ENCODE measurements around the gene SOX6.

Gene SOX6

GRCh38 chr11:15947681-15948648 lies 408.4 kb downstream of the SOX6 start:
- H3K9ac ChIP-seq: no peak overlapping the region
- no peak overlapping the region for H3K27ac ChIP-seq
- peaks cover 12 to 24% (median 20%) of the 10 kb centered on the region in 11 experiments; a peak in 21 of 22 replicates for H3K9me3 ChIP-seq (replicated peaks in 1 of 11)
- no peak overlapping the region for H3K4me2 ChIP-seq
- TF ChIP-seq Cebpa-rat (IDR thresholded peaks at IDR 0.05): no peak
- no peaks in the 10 kb centered on the region for H3K27me3 ChIP-seq
- H3K4me1 ChIP-seq: no peaks in the 10 kb centered on the region
- no peak overlapping the region for H3K4me3 ChIP-seq
- no peaks in the 10 kb centered on the region for H3K36me3 ChIP-seq
- no peaks in the 10 kb centered on the region for H4K20me1 ChIP-seq

GRCh38 chr11:15945726-15946125 lies 410.6 kb downstream of the SOX6 start:
- Histone ChIP-seq H3K27ac (no peak overlapping the region), H3K4me1 (no peaks in the 10 kb centered on the region), H3K9ac (no peak overlapping the region), H3K27me3 (no peaks in the 10 kb centered on the region), H3K9me3 (replicated peaks in 1 of 11) (peaks cover 21 to 33% (median 29%) of the 10 kb centered on the region in 11 experiments), H4K20me1 (no peaks in the 10 kb centered on the region), H3K4me2 (no peak overlapping the region), H3K4me3 (no peak overlapping the region), H3K36me3 (no peaks in the 10 kb centered on the region)
- TF ChIP-seq Cebpa-rat (IDR thresholded peaks at IDR 0.05): no peak

DNA sequence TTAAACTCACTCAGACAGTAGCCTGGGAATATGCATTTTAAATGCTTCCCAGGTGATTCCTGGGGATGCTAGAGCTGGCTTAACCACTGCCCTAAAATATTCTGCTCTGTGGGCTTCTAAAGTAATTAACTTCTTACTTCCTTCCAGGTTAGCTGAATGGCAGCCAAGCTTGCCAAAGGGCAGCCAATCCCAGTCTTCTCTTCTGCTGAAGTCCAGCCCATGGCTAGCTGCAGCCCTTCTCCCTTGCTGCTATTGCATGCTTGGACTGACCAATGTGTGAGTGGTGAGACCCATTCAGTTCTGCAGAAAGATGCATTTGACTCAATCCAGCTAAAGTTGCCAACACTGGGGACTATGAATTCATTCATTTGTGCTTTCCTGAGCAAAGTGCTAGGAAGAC lies 411.9 kb downstream of the SOX6 start:
- Histone ChIP-seq H3K4me1 (no peaks in the 10 kb centered on the region), H3K4me3 (no peak overlapping the region), H4K20me1 (no peaks in the 10 kb centered on the region), H3K27ac (no peak overlapping the region), H3K9ac (no peak overlapping the region), H3K27me3 (no peaks in the 10 kb centered on the region), H3K4me2 (no peak overlapping the region), H3K9me3 (replicated peaks in 1 of 11) (peaks cover 22 to 41% (median 30%) of the 10 kb centered on the region in 11 experiments), H3K36me3 (no peaks in the 10 kb centered on the region)
- no peak for TF ChIP-seq Cebpa-rat (IDR thresholded peaks at IDR 0.05)

DNA sequence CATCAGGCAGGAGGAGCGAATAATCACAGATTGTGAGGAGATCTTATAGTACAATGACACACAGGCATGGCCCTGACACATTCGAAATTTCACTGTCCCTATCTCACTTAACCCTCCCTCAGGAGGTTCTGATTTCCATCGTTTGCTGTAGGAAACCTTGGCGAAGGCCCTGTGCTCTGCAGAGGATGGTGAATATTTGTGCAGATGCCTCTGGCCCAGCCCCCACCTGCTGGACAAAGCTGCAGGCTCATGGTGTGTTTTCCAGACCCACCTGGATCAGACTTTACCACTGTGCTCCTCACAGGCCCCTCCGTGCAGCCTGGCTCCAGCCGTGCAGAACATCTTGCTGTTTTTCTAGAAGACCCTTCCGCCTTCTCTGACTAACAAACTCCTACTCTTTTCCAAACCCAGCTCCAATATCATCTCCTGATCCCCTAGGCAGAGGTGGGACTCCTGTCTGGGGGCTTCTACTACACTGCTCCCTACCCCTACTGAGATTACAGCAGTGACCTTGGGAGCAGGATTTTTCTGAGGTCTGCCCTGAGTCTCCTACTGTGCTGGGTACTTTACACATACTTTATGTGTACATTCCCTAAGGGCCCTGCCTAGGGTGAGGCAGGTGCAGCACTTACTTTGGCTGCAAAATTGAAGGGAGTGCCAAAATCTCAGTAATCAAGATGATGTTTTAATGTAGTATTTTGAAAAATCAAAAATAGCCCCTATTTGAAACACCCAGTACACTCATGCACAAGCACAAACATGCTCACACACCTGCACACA lies 412.7 kb downstream of the SOX6 start:
- no peak overlapping the region for H3K4me3 ChIP-seq
- no peak overlapping the region for H3K27ac ChIP-seq
- H3K36me3 ChIP-seq: no peaks in the 10 kb centered on the region
- no peak overlapping the region for H3K9ac ChIP-seq
- H3K9me3 ChIP-seq (replicated peaks in 1 of 11): peaks cover 22 to 47% (median 30%) of the 10 kb centered on the region in 11 experiments
- H4K20me1 ChIP-seq: no peaks in the 10 kb centered on the region
- no peaks in the 10 kb centered on the region for H3K4me1 ChIP-seq
- H3K4me2 ChIP-seq: no peak overlapping the region
- no peak for TF ChIP-seq Cebpa-rat (IDR thresholded peaks at IDR 0.05)
- no peaks in the 10 kb centered on the region for H3K27me3 ChIP-seq

GRCh38 chr11:15942936-15943335 lies 413.4 kb downstream of the SOX6 start:
- H3K36me3 ChIP-seq: no peaks in the 10 kb centered on the region
- H3K4me1 ChIP-seq: no peaks in the 10 kb centered on the region
- H3K4me2 ChIP-seq: no peak overlapping the region
- no peak overlapping the region for H3K9ac ChIP-seq
- no peak overlapping the region for H3K4me3 ChIP-seq
- H3K27me3 ChIP-seq: no peaks in the 10 kb centered on the region
- TF ChIP-seq Cebpa-rat (IDR thresholded peaks at IDR 0.05): no peak
- H4K20me1 ChIP-seq: no peaks in the 10 kb centered on the region
- no peak overlapping the region for H3K27ac ChIP-seq
- H3K9me3 ChIP-seq (replicated peaks in 1 of 11): peaks cover 17 to 45% (median 26%) of the 10 kb centered on the region in 11 experiments

DNA sequence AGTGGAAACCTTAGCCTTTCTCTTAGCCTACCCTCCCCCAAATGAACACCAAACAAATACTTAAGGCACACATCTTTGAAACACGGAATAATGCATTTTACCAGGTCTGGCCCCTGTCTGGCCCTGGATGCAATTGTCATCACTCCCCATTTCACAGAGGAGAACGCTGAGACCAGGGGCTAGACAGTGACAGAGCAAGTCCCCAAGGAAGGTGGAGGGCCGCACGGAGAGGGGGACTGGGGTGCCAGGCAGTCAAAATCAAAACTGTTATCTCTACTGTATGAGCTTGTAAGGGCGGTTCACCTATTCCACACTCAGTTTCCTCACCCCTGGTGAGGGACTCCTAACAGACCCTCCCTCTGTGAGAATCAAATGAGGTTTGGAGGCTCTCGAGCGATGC lies 414.2 kb downstream of the SOX6 start:
- no peaks in the 10 kb centered on the region for H4K20me1 ChIP-seq
- H3K36me3 ChIP-seq: no peaks in the 10 kb centered on the region
- H3K4me2 ChIP-seq: no peak overlapping the region
- H3K27me3 ChIP-seq: no peaks in the 10 kb centered on the region
- no peak for TF ChIP-seq Cebpa-rat (IDR thresholded peaks at IDR 0.05)
- no peak overlapping the region for H3K4me3 ChIP-seq
- H3K9ac ChIP-seq: no peak overlapping the region
- no peak overlapping the region for H3K27ac ChIP-seq
- H3K9me3 ChIP-seq (replicated peaks in 1 of 11): peaks cover 10 to 39% (median 19%) of the 10 kb centered on the region in 11 experiments
- H3K4me1 ChIP-seq: no peaks in the 10 kb centered on the region

GRCh38 chr11:15941206-15941770 lies 415.1 kb downstream of the SOX6 start:
- H3K4me3 ChIP-seq: no peak overlapping the region
- no peak overlapping the region for H3K4me2 ChIP-seq

DNA sequence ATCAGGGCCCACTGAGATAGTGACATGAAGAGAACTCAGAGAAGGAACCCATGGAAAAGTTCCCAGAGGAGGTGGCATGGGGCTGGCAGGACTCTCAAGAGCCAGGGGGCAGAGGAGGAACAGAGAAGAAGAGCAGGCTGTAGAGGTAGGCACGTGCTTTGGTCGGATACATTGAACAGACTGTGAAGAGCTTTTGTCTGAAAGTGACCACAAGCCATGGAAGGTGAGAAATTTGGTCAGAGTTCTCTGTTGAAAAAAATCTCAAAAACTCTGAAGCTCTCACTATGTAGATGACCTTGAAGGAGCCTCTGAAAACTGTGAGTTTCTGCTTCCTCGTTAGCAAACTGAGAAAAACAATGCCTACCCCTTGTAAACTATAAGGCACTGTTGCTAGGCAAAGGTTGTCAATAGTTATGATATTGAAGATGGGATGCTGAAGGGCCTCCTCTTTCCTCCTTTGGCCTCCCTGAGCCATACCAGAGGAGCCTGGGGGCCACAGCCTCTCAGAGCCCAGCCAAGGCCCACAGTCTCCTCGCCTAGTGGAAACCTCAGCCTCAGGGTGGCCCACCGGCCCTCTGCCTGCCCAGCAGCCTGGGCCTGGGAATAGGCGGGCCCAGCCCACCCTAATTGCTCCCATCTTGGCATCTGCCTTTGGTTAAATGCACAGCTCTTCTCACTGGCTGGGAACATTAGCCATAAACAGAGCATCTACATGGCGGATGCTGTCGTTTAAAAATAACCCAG lies 415.7 kb downstream of the SOX6 start:
- Histone ChIP-seq H3K27me3 (no peaks in the 10 kb centered on the region), H4K20me1 (no peaks in the 10 kb centered on the region), H3K36me3 (no peaks in the 10 kb centered on the region), H3K4me1 (no peaks in the 10 kb centered on the region), H3K4me3 (no peak overlapping the region), H3K27ac (no peak overlapping the region), H3K9me3 (replicated peaks in 1 of 11) (peaks cover 8 to 34% (median 10%) of the 10 kb centered on the region in 11 experiments; a peak in 20 of 22 replicates), H3K9ac (no peak overlapping the region), H3K4me2 (no peak overlapping the region)
- TF ChIP-seq Cebpa-rat (IDR thresholded peaks at IDR 0.05): no peak

More at GRCh38 chr11:15941206-15941770, 415.1 kb downstream of the SOX6 start:
- no peak for TF ChIP-seq Cebpa-rat (IDR thresholded peaks at IDR 0.05)
- no peaks in the 10 kb centered on the region for H3K36me3 ChIP-seq
- H3K27me3 ChIP-seq: no peaks in the 10 kb centered on the region
- H4K20me1 ChIP-seq: no peaks in the 10 kb centered on the region
- no peak overlapping the region for H3K27ac ChIP-seq
- H3K9ac ChIP-seq: no peak overlapping the region
- H3K4me1 ChIP-seq: no peaks in the 10 kb centered on the region
- H3K9me3 ChIP-seq (replicated peaks in 1 of 11): peaks cover 10 to 34% (median 13%) of the 10 kb centered on the region in 11 experiments; a peak in 21 of 22 replicates

Data from BLaER1 treated with 17β-estradiol and CSF1 and Interleukin-3, amounts not matched to agents 10 nM and 100 nM (cell line).